Stimulated activated CD8-positive, alpha-beta memory T cell treated with anti-CD3 and anti-CD28 coated beads, Interleukin-4, amount 100 ng/mL, for 4 hours (primary cell): Measurements from ENCODE around the gene LAG3.

ENCODE experiments used
- DNase-seq, 2 donors: peaks; one replicate each; pipeline ENCODE4 v3.0.0-alpha.2; 2020; ENCODE audit warnings: low read depth in 2 of 2, low spot score in 1 of 2

Gene LAG3

GRCh38 chr12:6821591-6822425 is 49.5 kb downstream of the LAG3 start, which contains the start of gene GPR162:
TSS of gene GPR162 (plus strand) at chr12:6821821. CDS start at chr12:6823899, 2,078 bp downstream.
- DNase-seq = no peak

- DNase-seq = no peak
These were observed 50.3 kb downstream of the LAG3 start for GRCh38 chr12:6822426-6823135.

DNA sequence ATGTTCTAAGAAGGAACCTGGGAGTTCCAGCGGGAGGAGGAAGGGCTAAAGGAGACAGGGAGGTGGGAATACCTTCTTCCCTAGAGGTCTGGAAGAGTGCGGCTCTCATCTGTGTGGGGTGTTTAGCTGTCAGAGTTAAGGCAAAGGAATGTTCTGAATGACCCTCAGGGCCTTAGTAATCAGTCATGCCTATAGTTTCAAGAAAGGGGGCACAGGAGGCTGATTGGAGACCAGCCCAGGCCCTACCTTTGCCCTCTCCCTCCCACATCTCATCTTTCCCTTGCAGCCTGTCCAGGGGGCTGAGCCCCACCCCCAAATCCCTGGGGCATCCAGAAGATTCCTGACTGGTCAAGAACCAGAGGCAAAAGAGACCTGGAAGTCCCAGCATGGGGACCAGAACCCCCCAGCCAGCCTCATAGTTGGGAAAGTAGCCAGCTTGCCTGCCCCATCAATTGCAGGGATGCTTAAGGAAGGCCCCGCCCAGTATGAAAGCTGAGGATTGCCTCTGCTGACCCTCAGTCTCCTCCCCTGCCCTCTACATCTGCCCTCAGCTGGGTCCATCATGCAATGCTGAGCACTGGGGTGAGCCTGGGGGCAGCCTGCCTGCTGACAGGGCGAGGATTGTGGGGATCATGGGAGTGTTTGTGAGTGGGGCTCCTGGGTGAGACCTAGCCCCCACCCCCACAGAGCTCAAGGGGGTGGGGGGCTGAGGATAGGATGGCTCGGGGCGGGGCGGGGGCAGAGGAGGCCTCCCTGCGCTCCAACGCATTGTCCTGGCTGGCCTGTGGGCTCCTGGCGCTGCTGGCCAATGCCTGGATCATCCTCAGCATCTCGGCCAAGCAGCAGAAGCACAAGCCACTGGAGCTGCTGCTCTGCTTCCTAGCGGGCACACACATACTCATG is 51.1 kb downstream of the LAG3 start:
- no peak for DNase-seq

DNA sequence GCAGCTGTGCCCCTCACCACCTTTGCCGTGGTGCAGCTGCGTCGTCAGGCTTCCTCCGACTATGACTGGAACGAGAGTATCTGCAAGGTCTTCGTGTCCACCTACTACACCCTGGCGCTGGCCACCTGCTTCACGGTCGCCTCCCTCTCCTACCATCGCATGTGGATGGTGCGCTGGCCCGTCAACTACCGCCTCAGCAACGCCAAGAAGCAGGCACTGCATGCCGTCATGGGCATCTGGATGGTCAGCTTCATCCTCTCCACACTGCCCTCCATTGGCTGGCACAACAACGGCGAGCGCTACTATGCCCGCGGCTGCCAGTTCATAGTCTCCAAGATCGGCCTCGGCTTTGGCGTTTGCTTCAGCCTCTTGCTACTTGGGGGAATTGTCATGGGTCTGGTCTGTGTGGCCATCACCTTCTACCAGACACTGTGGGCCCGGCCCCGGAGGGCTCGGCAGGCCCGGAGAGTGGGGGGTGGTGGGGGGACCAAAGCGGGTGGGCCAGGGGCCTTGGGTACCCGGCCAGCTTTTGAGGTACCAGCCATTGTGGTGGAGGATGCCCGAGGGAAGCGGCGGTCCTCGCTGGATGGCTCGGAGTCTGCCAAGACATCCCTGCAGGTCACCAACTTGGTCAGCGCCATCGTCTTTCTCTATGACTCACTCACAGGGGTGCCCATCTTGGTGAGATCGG is 51.9 kb downstream of the LAG3 start:
- DNase-seq = no peak

- DNase-seq = no peak
These were observed 52.6 kb downstream of the LAG3 start for GRCh38 chr12:6824901-6825381.

- DNase-seq = peak; percentile 51 to 72
These were observed 53.2 kb downstream of the LAG3 start for GRCh38 chr12:6825398-6826124.

DNA sequence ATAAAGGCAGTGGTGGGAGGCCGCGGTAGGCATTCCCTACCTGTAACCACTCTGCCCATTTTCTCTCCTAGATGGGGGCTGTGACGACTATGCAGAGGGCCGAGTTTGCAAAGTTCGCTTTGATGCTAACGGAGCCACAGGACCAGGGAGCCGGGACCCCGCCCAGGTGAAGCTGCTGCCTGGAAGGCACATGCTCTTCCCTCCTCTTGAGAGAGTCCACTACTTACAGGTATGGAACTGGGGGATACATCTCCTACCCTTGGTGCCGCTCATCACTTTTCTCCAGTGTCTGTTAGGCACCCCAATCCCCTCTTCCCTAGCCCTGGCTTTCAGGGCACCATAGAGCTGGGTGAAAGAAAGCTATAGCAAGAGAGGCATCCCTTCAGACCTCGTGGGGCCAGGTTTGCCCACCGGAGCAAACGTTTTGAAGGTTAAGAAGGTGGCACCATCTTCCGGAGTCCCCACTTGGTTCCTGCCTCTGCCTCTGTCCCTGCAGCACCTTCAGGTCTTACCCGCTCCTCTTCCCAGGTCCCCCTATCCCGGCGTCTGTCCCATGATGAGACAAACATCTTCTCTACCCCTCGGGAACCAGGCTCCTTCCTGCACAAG is 53.9 kb downstream of the LAG3 start:
- DNase-seq = no peak

DNA sequence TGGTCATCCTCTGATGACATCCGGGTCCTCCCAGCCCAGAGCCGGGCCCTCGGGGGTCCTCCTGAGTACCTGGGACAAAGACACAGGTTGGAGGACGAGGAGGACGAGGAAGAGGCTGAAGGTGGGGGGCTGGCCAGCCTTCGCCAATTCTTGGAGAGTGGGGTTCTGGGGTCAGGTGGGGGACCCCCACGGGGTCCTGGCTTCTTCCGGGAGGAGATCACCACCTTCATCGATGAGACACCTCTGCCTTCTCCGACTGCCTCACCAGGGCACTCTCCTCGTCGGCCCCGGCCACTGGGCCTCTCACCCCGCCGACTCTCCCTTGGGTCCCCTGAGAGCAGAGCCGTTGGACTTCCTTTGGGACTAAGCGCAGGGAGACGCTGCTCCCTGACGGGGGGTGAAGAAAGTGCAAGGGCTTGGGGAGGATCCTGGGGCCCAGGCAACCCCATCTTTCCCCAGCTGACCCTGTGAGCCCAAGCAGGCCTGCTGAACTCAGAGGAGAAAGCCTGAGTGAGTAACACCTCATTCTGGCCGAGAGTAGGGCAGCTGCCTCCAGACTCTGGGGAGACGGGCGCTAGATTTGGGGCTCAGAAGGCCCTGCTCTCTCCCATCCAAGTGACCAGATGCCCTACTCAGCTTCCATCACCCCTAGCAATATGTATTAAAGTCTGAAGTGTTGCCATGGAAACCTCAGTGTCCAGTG is 54.6 kb downstream of the LAG3 start:
- DNase-seq = no peak

- peak; percentile 12 to 16 for DNase-seq
These were observed 55.2 kb downstream of the LAG3 start for GRCh38 chr12:6827437-6827911.
